ENCODE results near the gene DNMT3B.

The DNMT3B gene

GRCh38 chr20:32773223-32773622 is 11.0 kb downstream of the DNMT3B start:
- Mint-ChIP-seq H3K36me3 (ENCODE audit: low read depth) (no peaks in the 10 kb centered on the region), H3K4me1 (ENCODE audit: low read depth) (peaks cover 12% of the 10 kb centered on the region), H3K27me3 (ENCODE audit: low read depth) (no peaks in the 10 kb centered on the region), H3K4me3 (no peak overlapping the region), H3K27ac (no peak overlapping the region), H3K9me3 (no peaks in the 10 kb centered on the region)
- DNase-seq (ENCODE audit: low spot score), result no peak

GRCh38 chr20:32773855-32774254 is 11.7 kb downstream of the DNMT3B start:
- Mint-ChIP-seq H3K9me3 (no peaks in the 10 kb centered on the region), H3K36me3 (ENCODE audit: low read depth) (no peaks in the 10 kb centered on the region), H3K4me1 (ENCODE audit: low read depth) (peaks cover 15% of the 10 kb centered on the region), H3K4me3 (no peak overlapping the region), H3K27ac (no peak overlapping the region), H3K27me3 (ENCODE audit: low read depth) (no peaks in the 10 kb centered on the region)
- DNase-seq (ENCODE audit: low spot score), result no peak

GRCh38 chr20:32775336-32775991 is 13.3 kb downstream of the DNMT3B start:
- H3K9me3 Mint-ChIP-seq, result no peaks in the 10 kb centered on the region
- no peaks in the 10 kb centered on the region for H3K27me3 Mint-ChIP-seq (ENCODE audit: low read depth)
- no peak overlapping the region for H3K4me3 Mint-ChIP-seq
- H3K36me3 Mint-ChIP-seq (ENCODE audit: low read depth), result no peaks in the 10 kb centered on the region
- DNase-seq (ENCODE audit: low spot score), result no peak
- H3K27ac Mint-ChIP-seq, result no peak overlapping the region
- peaks cover 15% of the 10 kb centered on the region for H3K4me1 Mint-ChIP-seq (ENCODE audit: low read depth)

- H3K4me1 Mint-ChIP-seq (ENCODE audit: low read depth), result peaks cover 7% of the 10 kb centered on the region
- no peak overlapping the region for H3K4me3 Mint-ChIP-seq
- no peaks in the 10 kb centered on the region for H3K27me3 Mint-ChIP-seq (ENCODE audit: low read depth)
- no peaks in the 10 kb centered on the region for H3K9me3 Mint-ChIP-seq
- no peak for DNase-seq (ENCODE audit: low spot score)
- H3K36me3 Mint-ChIP-seq (ENCODE audit: low read depth), result no peaks in the 10 kb centered on the region
- no peak overlapping the region for H3K27ac Mint-ChIP-seq
Observed at GRCh38 chr20:32777177-32777956, 15.2 kb downstream of the DNMT3B start.

- Mint-ChIP-seq H3K27ac (no peak overlapping the region), H3K9me3 (no peaks in the 10 kb centered on the region), H3K36me3 (ENCODE audit: low read depth) (no peaks in the 10 kb centered on the region), H3K4me3 (no peak overlapping the region), H3K4me1 (ENCODE audit: low read depth) (peaks cover 7% of the 10 kb centered on the region), H3K27me3 (ENCODE audit: low read depth) (no peaks in the 10 kb centered on the region)
- DNase-seq (ENCODE audit: low spot score), result no peak
Observed at GRCh38 chr20:32779500-32780211, 17.5 kb downstream of the DNMT3B start.

GRCh38 chr20:32780278-32780677 is 18.1 kb downstream of the DNMT3B start:
- peaks cover 7% of the 10 kb centered on the region for H3K4me1 Mint-ChIP-seq (ENCODE audit: low read depth)
- DNase-seq (ENCODE audit: low spot score), result no peak
- no peaks in the 10 kb centered on the region for H3K36me3 Mint-ChIP-seq (ENCODE audit: low read depth)
- no peak overlapping the region for H3K27ac Mint-ChIP-seq
- no peak overlapping the region for H3K4me3 Mint-ChIP-seq
- H3K9me3 Mint-ChIP-seq, result no peaks in the 10 kb centered on the region
- no peaks in the 10 kb centered on the region for H3K27me3 Mint-ChIP-seq (ENCODE audit: low read depth)

GRCh38 chr20:32780749-32781655 is 18.8 kb downstream of the DNMT3B start:
- Mint-ChIP-seq H3K27me3 (ENCODE audit: low read depth) (no peaks in the 10 kb centered on the region), H3K27ac (no peak overlapping the region), H3K4me1 (ENCODE audit: low read depth) (peaks cover 7% of the 10 kb centered on the region), H3K4me3 (no peak overlapping the region), H3K9me3 (no peaks in the 10 kb centered on the region), H3K36me3 (ENCODE audit: low read depth) (no peaks in the 10 kb centered on the region)
- no peak for DNase-seq (ENCODE audit: low spot score)

GRCh38 chr20:32784369-32785080 is 22.3 kb downstream of the DNMT3B start:
- no peak for DNase-seq (ENCODE audit: low spot score)
- Mint-ChIP-seq H3K4me3 (no peak overlapping the region), H3K27ac (no peak overlapping the region), H3K27me3 (ENCODE audit: low read depth) (no peaks in the 10 kb centered on the region), H3K4me1 (ENCODE audit: low read depth) (peaks cover 2% of the 10 kb centered on the region), H3K36me3 (ENCODE audit: low read depth) (no peaks in the 10 kb centered on the region), H3K9me3 (no peaks in the 10 kb centered on the region)

GRCh38 chr20:32786059-32786760 is 24.0 kb downstream of the DNMT3B start:
- H3K27ac Mint-ChIP-seq, result no peak overlapping the region
- no peak overlapping the region for H3K4me3 Mint-ChIP-seq
- no peak for DNase-seq (ENCODE audit: low spot score)
- H3K9me3 Mint-ChIP-seq, result no peaks in the 10 kb centered on the region
- no peaks in the 10 kb centered on the region for H3K36me3 Mint-ChIP-seq (ENCODE audit: low read depth)
- H3K4me1 Mint-ChIP-seq (ENCODE audit: low read depth), result peaks cover 4% of the 10 kb centered on the region
- no peaks in the 10 kb centered on the region for H3K27me3 Mint-ChIP-seq (ENCODE audit: low read depth)

- Mint-ChIP-seq H3K27me3 (ENCODE audit: low read depth) (no peaks in the 10 kb centered on the region), H3K27ac (no peak overlapping the region), H3K36me3 (ENCODE audit: low read depth) (no peaks in the 10 kb centered on the region), H3K4me1 (ENCODE audit: low read depth) (peaks cover 4% of the 10 kb centered on the region), H3K4me3 (no peak overlapping the region), H3K9me3 (no peaks in the 10 kb centered on the region)
- no peak for DNase-seq (ENCODE audit: low spot score)
Observed at GRCh38 chr20:32787168-32787567, 25.0 kb downstream of the DNMT3B start.

- peak; percentile 62 for DNase-seq (ENCODE audit: low spot score)
- H3K27me3 Mint-ChIP-seq (ENCODE audit: low read depth), result no peaks in the 10 kb centered on the region
- H3K36me3 Mint-ChIP-seq (ENCODE audit: low read depth), result no peaks in the 10 kb centered on the region
- no peak overlapping the region for H3K4me3 Mint-ChIP-seq
- H3K27ac Mint-ChIP-seq, result no peak overlapping the region
- peaks cover 20% of the 10 kb centered on the region for H3K4me1 Mint-ChIP-seq (ENCODE audit: low read depth)
- H3K9me3 Mint-ChIP-seq, result no peaks in the 10 kb centered on the region
Observed at GRCh38 chr20:32789896-32790750, 27.9 kb downstream of the DNMT3B start.

GRCh38 chr20:32790751-32791057 is 28.5 kb downstream of the DNMT3B start:
- Mint-ChIP-seq H3K4me3 (no peak overlapping the region), H3K27ac (no peak overlapping the region), H3K9me3 (no peaks in the 10 kb centered on the region), H3K4me1 (ENCODE audit: low read depth) (peaks cover 20% of the 10 kb centered on the region), H3K27me3 (ENCODE audit: low read depth) (no peaks in the 10 kb centered on the region), H3K36me3 (ENCODE audit: low read depth) (no peaks in the 10 kb centered on the region)
- no peak for DNase-seq (ENCODE audit: low spot score)

Measured in T-helper 2 cell treated with Interferon-gamma antibody and Interleukin-4, amounts not matched to agents 5 μg/mL and 100 μg/mL, for 36 hours (primary cell).